HG03354 (cell line): ENCODE measurements around the gene FTSJ3.
A peak's percentile ranks its signal among the peaks of the same experiment; 100 is the strongest.
"Not testable (repeated sequence)": the region's sequence is repeated elsewhere in the genome, so short reads cannot be mapped to it uniquely, and the experiment has no call there.

Source experiments
- ATAC-seq: cut with Tn5 transposase; IDR thresholded peaks from one replicate; pipeline ENCODE4 v1.9.1; 2021; ENCODE audit warnings: mild to moderate bottlenecking; ENCODE audit not compliant: unreplicated experiment, poor library complexity, severe bottlenecking

FTSJ3 gene

GRCh38 chr17:63798572-63799106, 28.8 kb downstream of the FTSJ3 start:
- no peak for ATAC-seq

GRCh38 chr17:63796375-63796774, 31.1 kb downstream of the FTSJ3 start:
- ATAC-seq, result not testable (repeated sequence)

- ATAC-seq, result no peak
These were observed 35.3 kb downstream of the FTSJ3 start for GRCh38 chr17:63792055-63792729.

- ATAC-seq, result no peak
These were observed 37.4 kb downstream of the FTSJ3 start for GRCh38 chr17:63790057-63790456.

- no peak for ATAC-seq
These were observed 40.3 kb downstream of the FTSJ3 start for GRCh38 chr17:63786971-63787711.

- ATAC-seq, result no peak
These were observed 41.3 kb downstream of the FTSJ3 start for GRCh38 chr17:63786117-63786516.

- ATAC-seq, result no peak
These were observed 41.9 kb downstream of the FTSJ3 start for GRCh38 chr17:63785556-63785955.

- ATAC-seq, result no peak
These were observed 43.9 kb downstream of the FTSJ3 start for GRCh38 chr17:63783522-63783921.

- ATAC-seq, result no peak
These were observed 46.5 kb downstream of the FTSJ3 start for GRCh38 chr17:63780928-63781327.

- no peak for ATAC-seq
These were observed 47.0 kb downstream of the FTSJ3 start for GRCh38 chr17:63780507-63780906.

GRCh38 chr17:63775420-63775819, 52.0 kb downstream of the FTSJ3 start:
- no peak for ATAC-seq

GRCh38 chr17:63774969-63775265, 52.5 kb downstream of the FTSJ3 start:
- ATAC-seq, result no peak

- ATAC-seq, result no peak
These were observed 53.1 kb downstream of the FTSJ3 start, which contains the start of gene DDX42 for GRCh38 chr17:63774141-63774968. TSS of gene DDX42 (plus strand) at chr17:63774170. CDS start at chr17:63787050, 12,880 bp downstream.

GRCh38 chr17:63773272-63774140, 54.0 kb downstream of the FTSJ3 start, which contains the start of gene CCDC47:
TSS of gene CCDC47 (minus strand) at chr17:63773597. CDS start at chr17:63766175, 7,422 bp downstream.
- ATAC-seq, result peak; percentile 90

GRCh38 chr17:63772801-63773271, 54.6 kb downstream of the FTSJ3 start:
- no peak for ATAC-seq
